Ishikawa (cell line): ENCODE data around the gene TRIP13.

Experiments
- CEBPB ChIP-seq: IDR thresholded peaks from 2 replicates; pipeline ENCODE4 v1.6.1; 2012
- CREB1 ChIP-seq: IDR thresholded peaks from 2 replicates; pipeline ENCODE4 v1.6.1; 2012; ENCODE audit warnings: low read depth
- EGR1 ChIP-seq: IDR thresholded peaks from 2 replicates; pipeline ENCODE4 v1.6.1; 2012
- EP300 ChIP-seq: IDR thresholded peaks from 2 replicates; pipeline ENCODE4 v1.6.1; 2012; ENCODE audit warnings: borderline replicate concordance
- FOXM1 ChIP-seq: IDR thresholded peaks from 2 replicates; pipeline ENCODE4 v1.6.1; 2012; ENCODE audit warnings: low read depth, borderline replicate concordance
- MAX ChIP-seq: IDR thresholded peaks from 2 replicates; pipeline ENCODE4 v1.6.1; 2012
- NFIC ChIP-seq: IDR thresholded peaks from 2 replicates; pipeline ENCODE4 v1.6.1; 2012
- RAD21 ChIP-seq: IDR thresholded peaks from 2 replicates; pipeline ENCODE4 v1.6.1; 2012; ENCODE audit warnings: low read depth
- REST ChIP-seq: IDR thresholded peaks from 2 replicates; pipeline ENCODE4 v1.6.1; 2012; ENCODE audit warnings: low read depth, mild to moderate bottlenecking
- TAF1 ChIP-seq: IDR thresholded peaks from 2 replicates; pipeline ENCODE4 v1.6.1; 2012; ENCODE audit warnings: low read depth, mild to moderate bottlenecking
- TCF12 ChIP-seq: IDR thresholded peaks from 2 replicates; pipeline ENCODE4 v1.6.1; 2012; ENCODE audit warnings: low read depth
- USF1 ChIP-seq: IDR thresholded peaks from 2 replicates; pipeline ENCODE4 v1.6.1; 2012
- YY1 ChIP-seq: IDR thresholded peaks from 2 replicates; pipeline ENCODE4 v1.6.1; 2012; ENCODE audit warnings: low read depth
- ZBTB7A ChIP-seq: IDR thresholded peaks from 2 replicates; pipeline ENCODE4 v1.6.1; 2012; ENCODE audit warnings: low read depth

- TF ChIP-seq TCF12 (no peak), CREB1 (no peak), EP300 (no peak), CEBPB (no peak), RAD21 (no peak), TAF1 (no peak), EGR1 (no peak), FOXM1 (no peak), REST (no peak), NFIC (no peak), ZBTB7A (no peak), USF1 (no peak), MAX (no peak), YY1 (no peak)
Measured at GRCh38 chr5:851553-851952, 41.1 kb upstream of the TRIP13 start.
